HG03378 (cell line): ENCODE data around the gene RPRD2.

Experiments used
- ATAC-seq: cut with Tn5 transposase; IDR thresholded peaks from one replicate; pipeline ENCODE4 v1.9.1; 2021; ENCODE audit warnings: mild to moderate bottlenecking, moderate library complexity; ENCODE audit not compliant: unreplicated experiment

RPRD2 gene

GRCh38 chr1:150466964-150467363, 103.0 kb downstream of the RPRD2 start:
- no peak for ATAC-seq

- no peak for ATAC-seq
Observed at GRCh38 chr1:150469291-150469690, 105.3 kb downstream of the RPRD2 start.

GRCh38 chr1:150472601-150473200, 108.8 kb downstream of the RPRD2 start:
- ATAC-seq = no peak

- ATAC-seq = no peak
Observed at GRCh38 chr1:150473659-150474058, 109.7 kb downstream of the RPRD2 start.

- no peak for ATAC-seq
Observed at GRCh38 chr1:150474869-150475268, 110.9 kb downstream of the RPRD2 start.

- ATAC-seq = no peak
Observed at GRCh38 chr1:150476754-150477153, 112.8 kb downstream of the RPRD2 start.

- ATAC-seq = no peak
Observed at GRCh38 chr1:150477320-150477719, 113.4 kb downstream of the RPRD2 start.

GRCh38 chr1:150477733-150478132, 113.8 kb downstream of the RPRD2 start:
- ATAC-seq = no peak

- no peak for ATAC-seq
Observed at GRCh38 chr1:150479370-150479769, 115.4 kb downstream of the RPRD2 start.

GRCh38 chr1:150479927-150480352, 116.0 kb downstream of the RPRD2 start:
- no peak for ATAC-seq

- ATAC-seq = no peak
Observed at GRCh38 chr1:150484431-150484830, 120.5 kb downstream of the RPRD2 start.

GRCh38 chr1:150484861-150485260, 120.9 kb downstream of the RPRD2 start:
- ATAC-seq = no peak

GRCh38 chr1:150486966-150487762, 123.2 kb downstream of the RPRD2 start, which contains the start of gene TARS2:
TARS2 (plus strand) TSS chr1:150487419; CDS start chr1:150487451, 32 bp downstream.
- peak; percentile 99 for ATAC-seq

GRCh38 chr1:150487763-150488115, 123.8 kb downstream of the RPRD2 start:
- no peak for ATAC-seq

GRCh38 chr1:150493175-150493574, 129.2 kb downstream of the RPRD2 start:
- ATAC-seq = no peak

- no peak for ATAC-seq
Observed at GRCh38 chr1:150498342-150498741, 134.4 kb downstream of the RPRD2 start.

- no peak for ATAC-seq
Observed at GRCh38 chr1:150505431-150505830, 141.5 kb downstream of the RPRD2 start.

GRCh38 chr1:150507912-150508864, 144.2 kb downstream of the RPRD2 start, which contains the start of gene ECM1:
ECM1 (plus strand) TSS chr1:150508109; CDS start chr1:150508210, 101 bp downstream.
- no peak for ATAC-seq

- ATAC-seq = no peak
Observed at GRCh38 chr1:150508982-150509381, 145.0 kb downstream of the RPRD2 start.

- ATAC-seq = no peak
Observed at GRCh38 chr1:150511551-150511950, 147.6 kb downstream of the RPRD2 start.

- ATAC-seq = no peak
Observed at GRCh38 chr1:150511985-150512660, 148.2 kb downstream of the RPRD2 start.
